A549 treated with AZD9567 at 1 μM for 4 hours (cell line): ENCODE measurements around the gene ZNF133. TPM values are rescaled to one million over a fixed set of nuclear protein-coding genes. Genes with fewer than 3 reads are reported as not detected.

Source experiments
- total RNA-seq: library from RNA; stranded (reverse); fragments of 200-300 nt; extraction: Qiagen RNA extraction; gene quantifications from 5 replicates; pipeline ENCODE4 v1.2.3, GENCODE V29; 2022; ENCODE audit not compliant: insufficient read depth

The ZNF133 gene
- 4.2 to 12.9 TPM (median 11.5 TPM) in 5 replicates for total RNA-seq

DNA sequence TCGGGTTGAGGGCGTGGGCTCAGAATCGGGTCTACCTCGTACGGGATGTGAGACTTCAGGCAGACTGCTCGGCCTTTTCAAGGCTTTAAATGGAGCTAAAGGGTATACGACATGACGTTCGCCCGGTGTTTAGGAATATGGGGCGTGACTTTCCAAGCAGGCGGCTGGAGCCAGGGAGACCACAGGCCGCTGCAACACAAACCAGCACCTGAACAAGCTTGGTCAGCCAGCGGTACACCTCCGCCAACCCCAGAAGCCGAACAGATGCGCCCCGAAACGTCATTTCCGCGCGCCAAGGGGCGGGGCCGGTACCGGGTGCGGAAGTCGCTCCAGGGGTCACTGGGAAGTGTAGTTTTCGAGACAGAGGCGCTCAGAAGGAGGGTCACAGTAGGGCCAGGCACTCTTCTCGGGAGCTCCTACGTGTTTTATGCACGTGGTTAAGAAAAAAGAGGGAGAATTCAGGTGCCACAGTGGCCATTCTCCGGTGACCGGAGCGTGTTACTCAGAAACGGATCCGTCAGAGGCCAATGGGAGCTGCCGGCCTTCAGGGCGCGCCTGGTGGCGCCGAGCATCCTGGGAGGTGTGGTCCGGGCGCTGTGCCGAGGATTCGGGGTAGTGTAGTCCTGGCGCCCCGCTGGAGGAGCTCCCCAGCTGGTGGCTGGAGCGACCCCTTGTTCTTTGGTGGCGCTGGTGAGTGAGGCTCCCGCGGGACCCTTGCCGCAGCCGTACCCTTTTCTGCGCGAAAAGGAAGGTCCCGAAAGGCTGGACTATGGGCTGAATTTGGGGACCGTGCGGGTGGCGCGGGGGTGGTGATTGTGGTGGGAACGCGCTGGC lies at the start of gene ZNF133:
TSS of gene ZNF133 (plus strand) at position 613 of the 834 bp plus-strand sequence. CDS start 17,160 bp downstream, outside the sequence.

Other genes starting within 250 kb of the ZNF133 start
- 0.14 to 0.41 TPM (median 0.18 TPM) in 4 of 5 replicates, not detected in the other for gene OVOL2, start 230.6 kb upstream of the ZNF133 start, total RNA-seq
- 9.0 to 12.1 TPM (median 10.9 TPM) in 5 replicates for gene KAT14, start 150.7 kb upstream of the ZNF133 start, total RNA-seq
- 17.1 to 26.1 TPM (median 24.7 TPM) in 5 replicates for gene PET117, start 150.7 kb upstream of the ZNF133 start, total RNA-seq
- 2.8 to 6.3 TPM (median 3.1 TPM) in 5 replicates for gene DZANK1, start 178.5 kb downstream of the ZNF133 start, total RNA-seq
- gene POLR3F, start 178.9 kb downstream of the ZNF133 start, total RNA-seq, result 14.5 to 30.3 TPM (median 16.2 TPM) in 5 replicates
- gene RBBP9, start 208.7 kb downstream of the ZNF133 start, total RNA-seq, result 11.5 to 14.5 TPM (median 13.4 TPM) in 5 replicates
- 53.7 to 59.9 TPM (median 55.2 TPM) in 5 replicates for gene SEC23B, start 219.4 kb downstream of the ZNF133 start, total RNA-seq